Upper lobe of left lung (tissue), 4 donors: Measurements from ENCODE around the gene PLEKHH2.
"Not testable (repeated sequence)": the region's sequence is repeated elsewhere in the genome, so short reads cannot be mapped to it uniquely, and the experiment has no call there.

Source experiments
- CTCF ChIP-seq, 6 experiments: fragments of 450-650 bp in 4 of 6; fragments of 200-600 bp in 2 of 6; sonication (generic) in 2 of 6; IDR thresholded peaks; one replicate each; pipeline ENCODE4 v1.5.1; 2016 to 2019; ENCODE audit warnings: antibody characterized with exemption in 6 of 6
- POLR2A ChIP-seq, 4 donors: fragments of 450-650 bp; IDR thresholded peaks; one replicate each; pipeline ENCODE4 v1.5.1; 2016 to 2017; ENCODE audit warnings: antibody characterized with exemption in 4 of 4, mild to moderate bottlenecking in 2 of 4

GRCh38 chr2:43600596-43600995 is 36.5 kb upstream of the PLEKHH2 start:
- not testable (repeated sequence) for TF ChIP-seq CTCF, POLR2A (IDR thresholded peaks at IDR 0.05)
